Raji (cell line): ENCODE results near the gene MAT1A.

Experiments
- POLR2A ChIP-seq: IDR thresholded peaks from 2 replicates; pipeline ENCODE4 v1.6.1; 2011; ENCODE audit warnings: low read depth, low read length, control low read depth; ENCODE audit not compliant: insufficient read depth

The MAT1A gene

GRCh38 chr10:80290474-80291220 is 1.2 kb upstream of the MAT1A start:
- no peak for TF ChIP-seq POLR2A

- TF ChIP-seq POLR2A, result no peak
Observed at GRCh38 chr10:80288849-80289248, 609 bp downstream of the MAT1A start.

GRCh38 chr10:80284522-80284921 is 4.9 kb downstream of the MAT1A start:
- TF ChIP-seq POLR2A, result no peak

GRCh38 chr10:80283536-80284199 is 5.8 kb downstream of the MAT1A start:
- no peak for TF ChIP-seq POLR2A

GRCh38 chr10:80283119-80283518 is 6.3 kb downstream of the MAT1A start:
- no peak for TF ChIP-seq POLR2A

- TF ChIP-seq POLR2A, result no peak
Observed at GRCh38 chr10:80281784-80282765, 7.4 kb downstream of the MAT1A start.

- no peak for TF ChIP-seq POLR2A
Observed at GRCh38 chr10:80281292-80281691, 8.2 kb downstream of the MAT1A start.

GRCh38 chr10:80280071-80280800 is 9.2 kb downstream of the MAT1A start:
- TF ChIP-seq POLR2A, result no peak

GRCh38 chr10:80279146-80279545 is 10.3 kb downstream of the MAT1A start:
- no peak for TF ChIP-seq POLR2A

- no peak for TF ChIP-seq POLR2A
Observed at GRCh38 chr10:80278480-80278879, 11.0 kb downstream of the MAT1A start.

- TF ChIP-seq POLR2A, result no peak
Observed at GRCh38 chr10:80277567-80278250, 11.7 kb downstream of the MAT1A start.

GRCh38 chr10:80277016-80277415 is 12.4 kb downstream of the MAT1A start:
- no peak for TF ChIP-seq POLR2A

GRCh38 chr10:80276335-80276734 is 13.1 kb downstream of the MAT1A start:
- TF ChIP-seq POLR2A, result no peak

- no peak for TF ChIP-seq POLR2A
Observed at GRCh38 chr10:80275756-80276155, 13.7 kb downstream of the MAT1A start.
